Loucy (cell line): ENCODE data around the gene TRMT10C.
"Not testable (repeated sequence)": the region's sequence is repeated elsewhere in the genome, so short reads cannot be mapped to it uniquely, and the experiment has no call there.

ENCODE experiments used
- EZH2phosphoT487 ChIP-seq: fragments of 200-600 bp; IDR thresholded peaks from 2 replicates; pipeline ENCODE4 v1.6.1; 2018; ENCODE audit warnings: antibody characterized with exemption, mild to moderate bottlenecking, moderate library complexity, borderline replicate concordance
- TF ChIP-seq, protein P1 (sequence below): fragments of 200-600 bp; sonication (generic); conservative IDR thresholded peaks from 2 replicates; pipeline ENCODE4 v1.5.1; 2014; ENCODE audit warnings: mild to moderate bottlenecking, antibody characterized with exemption, low read length

DNA sequence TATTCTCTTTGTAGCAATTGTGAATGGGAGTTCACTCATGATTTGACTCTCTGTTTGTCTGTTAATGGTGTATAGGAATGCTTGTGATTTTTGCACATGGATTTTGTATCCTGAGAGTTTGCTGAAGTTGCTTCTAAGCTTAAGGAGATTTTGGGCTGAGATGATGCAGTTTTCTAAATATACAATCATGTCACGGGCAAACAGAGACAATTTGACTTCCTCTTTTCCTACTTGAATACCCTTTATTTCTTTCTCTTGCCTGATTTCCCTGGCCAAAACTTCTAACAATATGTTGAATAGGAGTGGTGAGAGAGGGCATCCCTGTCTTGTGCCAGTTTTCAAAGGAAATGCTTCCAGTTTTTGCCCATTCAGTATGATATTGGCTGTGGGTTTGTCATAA is 24.7 kb upstream of the TRMT10C start:
- TF ChIP-seq, protein P1, sequence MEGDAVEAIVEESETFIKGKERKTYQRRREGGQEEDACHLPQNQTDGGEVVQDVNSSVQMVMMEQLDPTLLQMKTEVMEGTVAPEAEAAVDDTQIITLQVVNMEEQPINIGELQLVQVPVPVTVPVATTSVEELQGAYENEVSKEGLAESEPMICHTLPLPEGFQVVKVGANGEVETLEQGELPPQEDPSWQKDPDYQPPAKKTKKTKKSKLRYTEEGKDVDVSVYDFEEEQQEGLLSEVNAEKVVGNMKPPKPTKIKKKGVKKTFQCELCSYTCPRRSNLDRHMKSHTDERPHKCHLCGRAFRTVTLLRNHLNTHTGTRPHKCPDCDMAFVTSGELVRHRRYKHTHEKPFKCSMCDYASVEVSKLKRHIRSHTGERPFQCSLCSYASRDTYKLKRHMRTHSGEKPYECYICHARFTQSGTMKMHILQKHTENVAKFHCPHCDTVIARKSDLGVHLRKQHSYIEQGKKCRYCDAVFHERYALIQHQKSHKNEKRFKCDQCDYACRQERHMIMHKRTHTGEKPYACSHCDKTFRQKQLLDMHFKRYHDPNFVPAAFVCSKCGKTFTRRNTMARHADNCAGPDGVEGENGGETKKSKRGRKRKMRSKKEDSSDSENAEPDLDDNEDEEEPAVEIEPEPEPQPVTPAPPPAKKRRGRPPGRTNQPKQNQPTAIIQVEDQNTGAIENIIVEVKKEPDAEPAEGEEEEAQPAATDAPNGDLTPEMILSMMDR: not testable (repeated sequence)
- TF ChIP-seq EZH2phosphoT487: not testable (repeated sequence)
